ENCODE data around the gene AGAP3.
A peak's percentile ranks its signal among the peaks of the same experiment; 100 is the strongest.
"Not testable (repeated sequence)": the region's sequence is repeated elsewhere in the genome, so short reads cannot be mapped to it uniquely, and the experiment has no call there.

AGAP3 gene

GRCh38 chr7:151085691-151086620, at the start of gene AGAP3:
AGAP3 (plus strand) TSS chr7:151086475; CDS start chr7:151086742, 267 bp downstream.
- peak; percentile 35 to 47 for DNase-seq (ENCODE audit: low read depth in 2 of 2)

- DNase-seq (ENCODE audit: low read depth in 2 of 2), result peak in 1 of 2 donors; percentile 74
These were observed 47.1 kb upstream of the AGAP3 start for GRCh38 chr7:151038951-151039849.

- no peak for DNase-seq (ENCODE audit: low read depth in 2 of 2)
These were observed 46.3 kb upstream of the AGAP3 start for GRCh38 chr7:151039850-151040548.

DNA sequence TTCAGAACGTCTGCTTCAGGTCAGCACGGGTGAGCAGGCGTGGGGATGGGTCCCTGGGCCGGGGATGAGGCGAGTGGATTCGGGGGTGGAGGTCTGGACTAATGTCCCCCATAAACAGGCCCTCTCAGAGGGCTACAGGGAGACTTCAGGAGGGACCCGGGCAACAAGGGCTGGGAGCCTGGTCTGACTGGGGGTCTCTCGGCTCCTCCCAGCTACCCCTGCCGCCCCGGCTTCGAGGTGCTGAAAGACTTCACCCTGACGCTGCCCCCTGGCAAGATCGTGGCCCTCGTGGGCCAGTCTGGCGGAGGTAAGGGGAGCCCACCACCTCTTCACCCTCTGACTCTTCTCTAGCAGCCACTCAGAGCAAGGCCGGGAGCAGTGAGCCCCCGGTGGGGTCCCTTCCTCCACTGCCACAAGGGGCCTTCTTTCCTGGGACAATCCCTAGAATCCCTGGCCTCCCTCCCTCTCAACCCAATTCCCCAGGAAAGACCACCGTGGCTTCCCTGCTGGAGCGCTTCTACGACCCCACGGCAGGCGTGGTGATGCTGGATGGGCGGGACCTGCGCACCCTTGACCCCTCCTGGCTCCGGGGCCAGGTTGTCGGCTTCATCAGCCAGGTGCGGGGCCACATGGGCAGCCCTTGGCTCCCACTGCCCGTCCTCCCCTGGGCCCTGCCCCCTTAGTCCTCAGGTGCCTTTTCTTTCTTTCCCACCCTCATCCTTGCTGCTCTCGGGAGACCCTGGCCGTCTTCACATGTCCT, 45.5 kb upstream of the AGAP3 start:
- no peak for DNase-seq (ENCODE audit: low read depth in 2 of 2)

- not testable (repeated sequence) for DNase-seq (ENCODE audit: low read depth in 2 of 2)
These were observed 42.8 kb upstream of the AGAP3 start for GRCh38 chr7:151043449-151043848.

- DNase-seq (ENCODE audit: low read depth in 2 of 2), result no peak
These were observed 42.3 kb upstream of the AGAP3 start for GRCh38 chr7:151043959-151044358.

- DNase-seq (ENCODE audit: low read depth in 2 of 2), result no peak
These were observed 41.0 kb upstream of the AGAP3 start for GRCh38 chr7:151045262-151045661.

DNA sequence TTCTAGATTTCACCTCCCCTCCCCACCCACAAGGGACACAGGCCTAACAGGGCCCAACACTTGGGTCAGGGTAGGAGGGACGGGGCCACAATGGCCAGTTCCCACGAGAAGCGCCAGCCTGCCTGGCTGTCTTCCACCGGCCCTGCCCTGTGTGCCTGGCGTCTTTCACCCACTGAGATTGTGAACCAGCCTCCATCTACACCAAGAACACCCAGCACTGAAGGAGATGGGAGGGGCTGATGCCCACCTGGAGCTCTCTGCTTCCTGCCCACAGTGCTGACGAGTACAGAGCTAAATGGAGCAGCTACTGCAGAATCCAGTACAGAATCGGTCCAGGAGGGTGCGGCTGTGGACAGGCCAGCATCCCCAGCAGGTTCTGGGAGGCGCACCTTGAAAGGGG, 40.3 kb upstream of the AGAP3 start:
- DNase-seq (ENCODE audit: low read depth in 2 of 2), result no peak

DNA sequence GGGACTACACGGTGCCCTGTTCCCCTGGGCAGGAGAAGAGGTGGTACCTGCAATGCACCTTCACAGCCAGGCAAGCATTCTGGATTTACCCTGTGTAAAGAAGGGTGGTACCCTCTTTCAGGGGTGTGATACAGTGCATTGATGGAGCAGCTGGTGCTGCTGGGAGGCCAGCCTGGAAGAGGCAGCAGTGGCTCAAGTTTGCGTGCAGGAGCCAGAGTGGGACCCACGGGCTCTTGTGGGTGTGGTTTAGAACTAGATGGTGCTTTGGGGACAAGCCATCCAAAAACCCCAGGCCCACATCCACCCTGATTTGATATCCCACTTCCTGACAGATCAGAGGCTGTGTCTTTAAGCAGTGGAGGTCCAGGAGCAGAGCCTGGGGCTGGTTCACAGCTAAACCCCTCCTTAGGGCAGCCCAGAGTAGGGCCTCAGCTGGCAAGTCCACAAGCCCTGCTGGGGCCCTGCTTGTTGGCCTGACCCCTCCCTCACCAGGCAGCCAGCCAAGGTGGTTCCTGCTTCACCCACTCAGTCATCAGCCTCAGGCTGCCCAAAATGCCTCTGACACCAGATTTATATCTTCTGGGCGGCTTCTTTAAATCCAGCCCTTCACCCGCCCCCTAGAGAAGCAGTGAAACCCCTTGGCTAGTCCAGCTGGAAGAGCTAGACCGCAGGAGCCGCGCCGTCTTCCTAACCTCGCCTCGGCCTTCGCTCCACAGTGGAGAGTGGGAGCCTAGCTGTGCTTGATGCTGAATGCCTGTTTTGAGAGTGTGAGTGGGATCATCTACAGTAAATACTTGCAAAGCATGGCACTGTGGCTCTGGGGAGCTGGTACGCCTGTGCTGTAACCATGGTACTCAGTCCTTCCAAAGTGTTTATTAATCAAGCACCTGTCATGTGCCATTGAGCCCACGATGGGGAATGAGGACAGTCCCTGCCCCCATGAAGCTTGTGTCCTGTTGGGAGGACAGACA, 39.4 kb upstream of the AGAP3 start:
- DNase-seq (ENCODE audit: low read depth in 2 of 2), result no peak

- no peak for DNase-seq (ENCODE audit: low read depth in 2 of 2)
These were observed 38.1 kb upstream of the AGAP3 start, which contains the start of gene ASIC3 for GRCh38 chr7:151047976-151048815. ASIC3 (plus strand) TSS chr7:151048531; CDS start chr7:151048886, 355 bp downstream.

DNA sequence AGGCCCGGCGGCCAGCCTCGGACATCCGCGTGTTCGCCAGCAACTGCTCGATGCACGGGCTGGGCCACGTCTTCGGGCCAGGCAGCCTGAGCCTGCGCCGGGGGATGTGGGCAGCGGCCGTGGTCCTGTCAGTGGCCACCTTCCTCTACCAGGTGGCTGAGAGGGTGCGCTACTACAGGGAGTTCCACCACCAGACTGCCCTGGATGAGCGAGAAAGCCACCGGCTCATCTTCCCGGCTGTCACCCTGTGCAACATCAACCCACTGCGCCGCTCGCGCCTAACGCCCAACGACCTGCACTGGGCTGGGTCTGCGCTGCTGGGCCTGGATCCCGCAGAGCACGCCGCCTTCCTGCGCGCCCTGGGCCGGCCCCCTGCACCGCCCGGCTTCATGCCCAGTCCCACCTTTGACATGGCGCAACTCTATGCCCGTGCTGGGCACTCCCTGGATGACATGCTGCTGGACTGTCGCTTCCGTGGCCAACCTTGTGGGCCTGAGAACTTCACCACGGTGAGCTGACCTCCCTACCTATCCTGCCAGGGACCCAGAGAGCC, 37.3 kb upstream of the AGAP3 start:
- no peak for DNase-seq (ENCODE audit: low read depth in 2 of 2)

- DNase-seq (ENCODE audit: low read depth in 2 of 2), result no peak
These were observed 35.2 kb upstream of the AGAP3 start for GRCh38 chr7:151051108-151051507.

GRCh38 chr7:151053096-151053495, 33.2 kb upstream of the AGAP3 start:
- no peak for DNase-seq (ENCODE audit: low read depth in 2 of 2)

GRCh38 chr7:151053751-151054150, 32.5 kb upstream of the AGAP3 start:
- no peak for DNase-seq (ENCODE audit: low read depth in 2 of 2)

DNA sequence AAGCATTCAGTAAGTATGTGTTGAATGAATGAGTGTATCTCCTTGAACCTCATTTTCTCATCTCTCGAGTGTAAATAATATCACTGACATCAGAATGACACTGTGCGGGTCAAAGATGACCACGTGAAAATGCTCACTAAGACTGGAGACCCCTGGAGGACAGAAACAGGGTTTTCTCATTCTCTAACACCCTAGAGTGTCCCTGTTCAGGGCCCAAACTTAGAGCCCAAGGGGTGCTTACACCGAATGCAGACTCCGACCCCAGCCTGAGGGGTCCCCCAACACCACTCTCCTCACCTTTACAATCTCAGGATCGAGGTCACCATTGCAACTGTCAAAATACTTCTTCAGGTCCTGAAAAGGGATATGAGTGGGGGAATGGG, 30.0 kb upstream of the AGAP3 start:
- no peak for DNase-seq (ENCODE audit: low read depth in 2 of 2)

GRCh38 chr7:151056666-151057505, 29.4 kb upstream of the AGAP3 start:
- no peak for DNase-seq (ENCODE audit: low read depth in 2 of 2)

- DNase-seq (ENCODE audit: low read depth in 2 of 2), result no peak
These were observed 28.7 kb upstream of the AGAP3 start, which contains the start of gene CDK5 for GRCh38 chr7:151057506-151057988. CDK5 (minus strand) TSS chr7:151057897; CDS start chr7:151057848, 49 bp downstream.

All from activated CD4-positive, alpha-beta T cell treated with anti-CD3 and anti-CD28 coated beads for 24 hours (primary cell).